PFSK-1 (cell line): ENCODE measurements around the gene LYSET.

ENCODE experiments used
- POLR2AphosphoS5 ChIP-seq: IDR thresholded peaks from 2 replicates; pipeline ENCODE4 v1.6.1; 2012; ENCODE audit warnings: low read depth, mild to moderate bottlenecking, control low read depth, low read length, moderate library complexity
- SIN3A ChIP-seq: IDR thresholded peaks from 2 replicates; pipeline ENCODE4 v1.6.1; 2012; ENCODE audit warnings: mild to moderate bottlenecking, low read length, moderate library complexity, borderline replicate concordance; ENCODE audit not compliant: insufficient read depth
- TAF1 ChIP-seq: IDR thresholded peaks from 2 replicates; pipeline ENCODE4 v1.6.1; 2012; ENCODE audit warnings: low read length, control low read depth, borderline replicate concordance; ENCODE audit not compliant: insufficient read depth
- TF ChIP-seq, protein P1 (sequence below), 2 experiments: IDR thresholded peaks; 2 replicates each; pipeline versions ENCODE4 v1.6.1 to v1.8.0; 2011 to 2012; ENCODE audit warnings: low read depth in 2 of 2, low read length in 2 of 2, control low read depth in 1 of 2, inconsistent platforms in 1 of 2, mild to moderate bottlenecking in 1 of 2, moderate library complexity in 1 of 2; ENCODE audit not compliant: insufficient read depth in 1 of 2

DNA sequence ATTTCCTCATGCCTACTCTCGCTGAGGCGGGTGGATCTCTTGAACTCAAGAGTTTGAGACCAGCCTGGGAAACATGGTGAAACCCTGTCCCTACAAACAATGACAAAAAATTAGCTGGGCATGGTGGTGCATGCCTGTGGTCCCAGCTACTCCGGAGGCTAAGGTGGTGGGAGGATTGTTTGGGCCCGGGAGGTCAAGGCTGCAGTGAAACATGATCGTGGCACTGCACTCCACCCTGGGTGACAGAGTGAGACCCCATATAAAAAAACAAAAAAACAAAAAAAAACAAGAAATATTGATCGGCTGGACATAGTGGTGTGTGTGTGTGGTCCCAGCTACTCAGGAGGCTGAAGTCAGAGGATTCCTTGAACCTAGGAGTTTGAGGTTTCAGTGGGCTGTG lies 9.6 kb upstream of the LYSET start:
- TF ChIP-seq TAF1 (no peak), SIN3A (no peak), POLR2AphosphoS5 (no peak)
- TF ChIP-seq, protein P1, sequence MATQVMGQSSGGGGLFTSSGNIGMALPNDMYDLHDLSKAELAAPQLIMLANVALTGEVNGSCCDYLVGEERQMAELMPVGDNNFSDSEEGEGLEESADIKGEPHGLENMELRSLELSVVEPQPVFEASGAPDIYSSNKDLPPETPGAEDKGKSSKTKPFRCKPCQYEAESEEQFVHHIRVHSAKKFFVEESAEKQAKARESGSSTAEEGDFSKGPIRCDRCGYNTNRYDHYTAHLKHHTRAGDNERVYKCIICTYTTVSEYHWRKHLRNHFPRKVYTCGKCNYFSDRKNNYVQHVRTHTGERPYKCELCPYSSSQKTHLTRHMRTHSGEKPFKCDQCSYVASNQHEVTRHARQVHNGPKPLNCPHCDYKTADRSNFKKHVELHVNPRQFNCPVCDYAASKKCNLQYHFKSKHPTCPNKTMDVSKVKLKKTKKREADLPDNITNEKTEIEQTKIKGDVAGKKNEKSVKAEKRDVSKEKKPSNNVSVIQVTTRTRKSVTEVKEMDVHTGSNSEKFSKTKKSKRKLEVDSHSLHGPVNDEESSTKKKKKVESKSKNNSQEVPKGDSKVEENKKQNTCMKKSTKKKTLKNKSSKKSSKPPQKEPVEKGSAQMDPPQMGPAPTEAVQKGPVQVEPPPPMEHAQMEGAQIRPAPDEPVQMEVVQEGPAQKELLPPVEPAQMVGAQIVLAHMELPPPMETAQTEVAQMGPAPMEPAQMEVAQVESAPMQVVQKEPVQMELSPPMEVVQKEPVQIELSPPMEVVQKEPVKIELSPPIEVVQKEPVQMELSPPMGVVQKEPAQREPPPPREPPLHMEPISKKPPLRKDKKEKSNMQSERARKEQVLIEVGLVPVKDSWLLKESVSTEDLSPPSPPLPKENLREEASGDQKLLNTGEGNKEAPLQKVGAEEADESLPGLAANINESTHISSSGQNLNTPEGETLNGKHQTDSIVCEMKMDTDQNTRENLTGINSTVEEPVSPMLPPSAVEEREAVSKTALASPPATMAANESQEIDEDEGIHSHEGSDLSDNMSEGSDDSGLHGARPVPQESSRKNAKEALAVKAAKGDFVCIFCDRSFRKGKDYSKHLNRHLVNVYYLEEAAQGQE (IDR thresholded peaks at IDR 0.05; ENCODE audit: insufficient read depth in 1 of 2, low read depth in 2 of 2, low read length in 2 of 2): no peak
